ENCODE results near the gene NPAS2. TPM values are rescaled to one million over a fixed set of nuclear protein-coding genes. Genes with fewer than 3 reads are reported as not detected.

Gene NPAS2
- total and polyA plus RNA-seq, 2 donors (not counting 1 experiment from before 2014, with no cell fraction given) = 3.6 to 4.9 TPM

- no peak overlapping the region for H3K9ac ChIP-seq (ENCODE audit: insufficient read depth, low read length)
- no peak overlapping the region for H3K27ac ChIP-seq (ENCODE audit: insufficient read depth, low read length)
- H2AFZ ChIP-seq (ENCODE audit: low read length) = no peak overlapping the region
- no peaks in the 10 kb centered on the region for H3K4me1 ChIP-seq (ENCODE audit: control insufficient read depth, extremely low read depth, insufficient read depth, low read length)
- H3K27me3 ChIP-seq (ENCODE audit: control insufficient read depth, insufficient read depth, low read length) = no peaks in the 10 kb centered on the region
- no peaks in the 10 kb centered on the region for H3K79me2 ChIP-seq (ENCODE audit: control insufficient read depth, insufficient read depth, low read length)
- no peaks in the 10 kb centered on the region for H3K9me3 ChIP-seq (ENCODE audit: control insufficient read depth, insufficient read depth, low read depth, low read length)
- H3K4me2 ChIP-seq (ENCODE audit: extremely low read depth, insufficient read depth, low read length) = no peak overlapping the region
- H3K36me3 ChIP-seq (ENCODE audit: control insufficient read depth, insufficient read depth, low read length) = no peaks in the 10 kb centered on the region
- no peak overlapping the region for H3K4me3 ChIP-seq (replicated peaks in 1 of 4; ENCODE audit: control extremely low read depth in 1 of 4, insufficient read depth in 1 of 4, low read depth in 3 of 4, low read length in 4 of 4)
- TF ChIP-seq EZH2 (IDR thresholded peaks at IDR 0.05; ENCODE audit: low read length, missing control alignments) (no peak), CTCF (conservative IDR thresholded peaks at IDR 0.05 in 1 of 2, IDR thresholded peaks at IDR 0.05 in 1 of 2; ENCODE audit: low read depth in 1 of 2, low read length in 2 of 2) (no peak)
- H4K20me1 ChIP-seq (ENCODE audit: control insufficient read depth, extremely low read depth, insufficient read depth, low read length) = no peaks in the 10 kb centered on the region
- no peak for DNase-seq (ENCODE audit: low read depth in 2 of 2)
These were observed 202.3 kb downstream of the NPAS2 start for GRCh38 chr2:101022221-101022620.

GRCh38 chr2:101023327-101024107 is 203.6 kb downstream of the NPAS2 start:
- no peak for TF ChIP-seq CTCF (conservative IDR thresholded peaks at IDR 0.05 in 1 of 2, IDR thresholded peaks at IDR 0.05 in 1 of 2; ENCODE audit: low read depth in 1 of 2, low read length in 2 of 2)
- no peak for TF ChIP-seq EZH2 (IDR thresholded peaks at IDR 0.05; ENCODE audit: low read length, missing control alignments)

GRCh38 chr2:101025561-101025960 is 205.6 kb downstream of the NPAS2 start:
- no peaks in the 10 kb centered on the region for H3K79me2 ChIP-seq (ENCODE audit: control insufficient read depth, insufficient read depth, low read length)
- H3K9ac ChIP-seq (ENCODE audit: insufficient read depth, low read length) = no peak overlapping the region
- no peak overlapping the region for H2AFZ ChIP-seq (ENCODE audit: low read length)
- no peak overlapping the region for H3K4me3 ChIP-seq (replicated peaks in 1 of 4; ENCODE audit: control extremely low read depth in 1 of 4, insufficient read depth in 1 of 4, low read depth in 3 of 4, low read length in 4 of 4)
- no peak overlapping the region for H3K27ac ChIP-seq (ENCODE audit: insufficient read depth, low read length)
- no peaks in the 10 kb centered on the region for H3K27me3 ChIP-seq (ENCODE audit: control insufficient read depth, insufficient read depth, low read length)
- TF ChIP-seq EZH2 (IDR thresholded peaks at IDR 0.05; ENCODE audit: low read length, missing control alignments) = no peak
- TF ChIP-seq CTCF (conservative IDR thresholded peaks at IDR 0.05 in 1 of 2, IDR thresholded peaks at IDR 0.05 in 1 of 2; ENCODE audit: low read depth in 1 of 2, low read length in 2 of 2) = no peak
- no peaks in the 10 kb centered on the region for H3K36me3 ChIP-seq (ENCODE audit: control insufficient read depth, insufficient read depth, low read length)
- no peaks in the 10 kb centered on the region for H3K9me3 ChIP-seq (ENCODE audit: control insufficient read depth, insufficient read depth, low read depth, low read length)
- no peaks in the 10 kb centered on the region for H3K4me1 ChIP-seq (ENCODE audit: control insufficient read depth, extremely low read depth, insufficient read depth, low read length)
- H4K20me1 ChIP-seq (ENCODE audit: control insufficient read depth, extremely low read depth, insufficient read depth, low read length) = no peaks in the 10 kb centered on the region
- DNase-seq (ENCODE audit: low read depth in 2 of 2) = no peak
- H3K4me2 ChIP-seq (ENCODE audit: extremely low read depth, insufficient read depth, low read length) = no peak overlapping the region

More at GRCh38 chr2:101023327-101024107, 203.6 kb downstream of the NPAS2 start:
- H3K9ac ChIP-seq (ENCODE audit: insufficient read depth, low read length) = no peak overlapping the region
- no peaks in the 10 kb centered on the region for H3K27me3 ChIP-seq (ENCODE audit: control insufficient read depth, insufficient read depth, low read length)
- H3K79me2 ChIP-seq (ENCODE audit: control insufficient read depth, insufficient read depth, low read length) = no peaks in the 10 kb centered on the region
- no peaks in the 10 kb centered on the region for H3K9me3 ChIP-seq (ENCODE audit: control insufficient read depth, insufficient read depth, low read depth, low read length)
- no peak overlapping the region for H2AFZ ChIP-seq (ENCODE audit: low read length)
- no peaks in the 10 kb centered on the region for H4K20me1 ChIP-seq (ENCODE audit: control insufficient read depth, extremely low read depth, insufficient read depth, low read length)
- no peak overlapping the region for H3K4me2 ChIP-seq (ENCODE audit: extremely low read depth, insufficient read depth, low read length)
- no peak for DNase-seq (ENCODE audit: low read depth in 2 of 2)
- H3K4me3 ChIP-seq (replicated peaks in 1 of 4; ENCODE audit: control extremely low read depth in 1 of 4, insufficient read depth in 1 of 4, low read depth in 3 of 4, low read length in 4 of 4) = no peak overlapping the region
- no peaks in the 10 kb centered on the region for H3K36me3 ChIP-seq (ENCODE audit: control insufficient read depth, insufficient read depth, low read length)
- H3K4me1 ChIP-seq (ENCODE audit: control insufficient read depth, extremely low read depth, insufficient read depth, low read length) = no peaks in the 10 kb centered on the region
- H3K27ac ChIP-seq (ENCODE audit: insufficient read depth, low read length) = no peak overlapping the region
